Stimulated activated CD4-positive, alpha-beta T cell treated with anti-CD3 and anti-CD28 coated beads, TNF-alpha, amount 100 ng/mL, for 24 hours (primary cell): Measurements from ENCODE around the gene DCUN1D5.
A peak's percentile ranks its signal among the peaks of the same experiment; 100 is the strongest.
"Not testable (repeated sequence)": the region's sequence is repeated elsewhere in the genome, so short reads cannot be mapped to it uniquely, and the experiment has no call there.

Experiments
- DNase-seq, 3 experiments: peaks; one replicate each; pipeline ENCODE4 v3.0.0-alpha.2; 2020; ENCODE audit warnings: low read depth in 3 of 3

Gene DCUN1D5

GRCh38 chr11:103055221-103055890 is 36.6 kb downstream of the DCUN1D5 start:
- DNase-seq, result no peak

GRCh38 chr11:103053997-103054396 is 38.0 kb downstream of the DCUN1D5 start:
- DNase-seq, result no peak

- DNase-seq, result no peak
These were observed 40.0 kb downstream of the DCUN1D5 start for GRCh38 chr11:103051981-103052380.

GRCh38 chr11:103051151-103051801 is 40.7 kb downstream of the DCUN1D5 start:
- DNase-seq, result no peak

- DNase-seq, result no peak
These were observed 41.6 kb downstream of the DCUN1D5 start for GRCh38 chr11:103050351-103050750.

GRCh38 chr11:103047837-103048236 is 44.1 kb downstream of the DCUN1D5 start:
- no peak for DNase-seq

- DNase-seq, result no peak
These were observed 47.9 kb downstream of the DCUN1D5 start for GRCh38 chr11:103043826-103044678.

- DNase-seq, result no peak
These were observed 49.8 kb downstream of the DCUN1D5 start for GRCh38 chr11:103042161-103042560.

- peak in 2 of 3 experiments; percentile 6 to 40 for DNase-seq
These were observed 56.0 kb downstream of the DCUN1D5 start for GRCh38 chr11:103035791-103036434.

- no peak for DNase-seq
These were observed 56.7 kb downstream of the DCUN1D5 start for GRCh38 chr11:103035216-103035615.

- no peak for DNase-seq
These were observed 60.1 kb downstream of the DCUN1D5 start for GRCh38 chr11:103031834-103032233.

- DNase-seq, result no peak
These were observed 62.6 kb downstream of the DCUN1D5 start for GRCh38 chr11:103029401-103029800.

- not testable (repeated sequence) for DNase-seq
These were observed 63.5 kb downstream of the DCUN1D5 start for GRCh38 chr11:103028304-103029020.

GRCh38 chr11:103024086-103024485 is 67.9 kb downstream of the DCUN1D5 start:
- DNase-seq, result no peak

GRCh38 chr11:103016031-103016430 is 75.9 kb downstream of the DCUN1D5 start:
- no peak for DNase-seq

- no peak for DNase-seq
These were observed 78.5 kb downstream of the DCUN1D5 start for GRCh38 chr11:103013421-103013820.
